SK-N-SH treated with all-trans-retinoic acid at 6 μM for 48 hours (cell line): ENCODE data around the gene CHCHD6.

Source experiments
- ATAC-seq: fragments of 200-7000 bp; cut with Tn5 transposase; 3 replicates; pipeline ENCODE4 v1.9.1; 2020; ENCODE audit warnings: mild to moderate bottlenecking, moderate library complexity
- ARNTL ChIP-seq: fragments of 450-650 bp; formaldehyde crosslinking; IDR thresholded peaks from 2 replicates; pipeline ENCODE4 v1.5.0; 2020; ENCODE audit warnings: low read depth, mild to moderate bottlenecking, moderate library complexity, borderline replicate concordance
- BACH2 ChIP-seq: fragments of 250-450 bp; sonication (Bioruptor Pico); IDR thresholded peaks from 2 replicates; pipeline ENCODE4 v1.9.0; 2021; ENCODE audit warnings: mild to moderate bottlenecking, borderline replicate concordance
- CSDC2 ChIP-seq: fragments of 250-450 bp; sonication (Bioruptor Pico); IDR thresholded peaks from 2 replicates; pipeline ENCODE4 v1.5.0; 2020; ENCODE audit warnings: mild to moderate bottlenecking, moderate library complexity
- CSRNP3 ChIP-seq: fragments of 250-450 bp; sonication (Bioruptor Pico); IDR thresholded peaks from 2 replicates; pipeline ENCODE4 v1.5.1; 2021; ENCODE audit warnings: mild to moderate bottlenecking, moderate library complexity
- ESRRG ChIP-seq: fragments of 250-450 bp; sonication (Bioruptor Pico); IDR thresholded peaks from 2 replicates; pipeline ENCODE4 v1.6.1; 2021; ENCODE audit warnings: mild to moderate bottlenecking
- GLIS3 ChIP-seq: fragments of 250-450 bp; sonication (Bioruptor Pico); IDR thresholded peaks from 2 replicates; pipeline ENCODE4 v1.5.0; 2020; ENCODE audit warnings: mild to moderate bottlenecking, moderate library complexity
- ISL1 ChIP-seq: fragments of 250-450 bp; sonication (Bioruptor Pico); IDR thresholded peaks from 2 replicates; pipeline ENCODE4 v2.1.2; 2022; ENCODE audit warnings: mild to moderate bottlenecking, moderate library complexity
- OSR1 ChIP-seq: fragments of 250-450 bp; sonication (Bioruptor Pico); IDR thresholded peaks from 2 replicates; pipeline ENCODE4 v1.8.0; 2022; ENCODE audit warnings: moderate library complexity, mild to moderate bottlenecking, inconsistent platforms
- POU6F1 ChIP-seq: fragments of 250-450 bp; sonication (Bioruptor Pico); IDR thresholded peaks from 2 replicates; pipeline ENCODE4 v1.8.0; 2021; ENCODE audit warnings: low read depth, mild to moderate bottlenecking, moderate library complexity, borderline replicate concordance
- PPARA ChIP-seq: fragments of 250-450 bp; sonication (Bioruptor Pico); IDR thresholded peaks from 2 replicates; pipeline ENCODE4 v1.5.0; 2020; ENCODE audit warnings: mild to moderate bottlenecking, borderline replicate concordance
- RARB ChIP-seq: fragments of 250-450 bp; sonication (Bioruptor Pico); IDR thresholded peaks from 2 replicates; pipeline ENCODE4 v1.8.0; 2021; ENCODE audit warnings: mild to moderate bottlenecking, moderate library complexity
- SNAI2 ChIP-seq: fragments of 250-450 bp; sonication (Bioruptor Pico); IDR thresholded peaks from 2 replicates; pipeline ENCODE4 v1.5.0; 2020; ENCODE audit warnings: mild to moderate bottlenecking, moderate library complexity
- TCF4 ChIP-seq: fragments of 250-450 bp; sonication (Bioruptor Pico); IDR thresholded peaks from 2 replicates; pipeline ENCODE4 v1.8.0; 2021; ENCODE audit warnings: mild to moderate bottlenecking, moderate library complexity, borderline replicate concordance
- TOX ChIP-seq: fragments of 250-450 bp; sonication (Bioruptor Pico); IDR thresholded peaks from 2 replicates; pipeline ENCODE4 v1.8.0; 2021; ENCODE audit warnings: mild to moderate bottlenecking, moderate library complexity, borderline replicate concordance
- ZC3H10 ChIP-seq: fragments of 250-450 bp; sonication (Bioruptor Pico); IDR thresholded peaks from 2 replicates; pipeline ENCODE4 v1.5.1; 2021; ENCODE audit warnings: mild to moderate bottlenecking, moderate library complexity
- ZFP3 ChIP-seq: fragments of 250-450 bp; sonication (Bioruptor Pico); IDR thresholded peaks from 2 replicates; pipeline ENCODE4 v1.5.0; 2020; ENCODE audit warnings: mild to moderate bottlenecking, moderate library complexity
- ZFP30 ChIP-seq: fragments of 450-650 bp; formaldehyde crosslinking; IDR thresholded peaks from 2 replicates; pipeline ENCODE4 v1.5.0; 2022; ENCODE audit warnings: mild to moderate bottlenecking, moderate library complexity
- ZNF70 ChIP-seq: fragments of 450-650 bp; formaldehyde crosslinking; IDR thresholded peaks from 2 replicates; pipeline ENCODE4 v1.5.0; 2020; ENCODE audit warnings: mild to moderate bottlenecking, moderate library complexity
- ZNF8 ChIP-seq: fragments of 450-650 bp; formaldehyde crosslinking; IDR thresholded peaks from 2 replicates; pipeline ENCODE4 v1.5.0; 2020; ENCODE audit warnings: mild to moderate bottlenecking, moderate library complexity
- TF ChIP-seq, protein P1 (sequence below): fragments of 250-450 bp; sonication (Bioruptor Pico); IDR thresholded peaks from 2 replicates; pipeline ENCODE4 v1.8.0; 2020; ENCODE audit warnings: mild to moderate bottlenecking, moderate library complexity, borderline replicate concordance
- TF ChIP-seq, protein P2 (sequence below): fragments of 250-450 bp; sonication (Bioruptor Pico); IDR thresholded peaks from 2 replicates; pipeline ENCODE4 v1.5.1; 2020; ENCODE audit warnings: low read depth, mild to moderate bottlenecking, moderate library complexity
- TF ChIP-seq, protein P3 (sequence below): fragments of 250-450 bp; sonication (Bioruptor Pico); IDR thresholded peaks from 2 replicates; pipeline ENCODE4 v1.5.0; 2020; ENCODE audit warnings: mild to moderate bottlenecking, moderate library complexity

Gene CHCHD6

DNA sequence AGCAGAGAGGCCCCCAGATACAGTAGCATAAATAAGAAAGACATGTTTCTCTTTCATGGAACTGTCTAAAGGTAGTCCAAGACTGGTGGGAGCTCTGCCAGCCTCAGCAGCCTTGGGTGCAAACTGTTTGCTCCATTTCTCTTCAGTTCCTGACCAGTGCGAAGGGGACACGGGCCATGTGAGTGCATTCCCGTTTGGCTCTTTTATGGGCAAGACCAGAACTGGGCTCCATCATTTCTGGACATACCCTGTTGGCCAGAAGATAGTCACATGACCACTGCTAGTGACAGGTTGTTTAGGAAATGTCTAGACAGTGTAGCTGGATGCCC lies 45.5 kb downstream of the CHCHD6 start (continued):
- no peak for TF ChIP-seq POU6F1 (CRISPR knock-in tag)
- TF ChIP-seq ZNF8, result no peak
- TF ChIP-seq OSR1 (CRISPR knock-in tag), result no peak
- no peak for TF ChIP-seq ZNF70 (CRISPR knock-in tag)
- no peak for TF ChIP-seq GLIS3
- TF ChIP-seq, protein P1, sequence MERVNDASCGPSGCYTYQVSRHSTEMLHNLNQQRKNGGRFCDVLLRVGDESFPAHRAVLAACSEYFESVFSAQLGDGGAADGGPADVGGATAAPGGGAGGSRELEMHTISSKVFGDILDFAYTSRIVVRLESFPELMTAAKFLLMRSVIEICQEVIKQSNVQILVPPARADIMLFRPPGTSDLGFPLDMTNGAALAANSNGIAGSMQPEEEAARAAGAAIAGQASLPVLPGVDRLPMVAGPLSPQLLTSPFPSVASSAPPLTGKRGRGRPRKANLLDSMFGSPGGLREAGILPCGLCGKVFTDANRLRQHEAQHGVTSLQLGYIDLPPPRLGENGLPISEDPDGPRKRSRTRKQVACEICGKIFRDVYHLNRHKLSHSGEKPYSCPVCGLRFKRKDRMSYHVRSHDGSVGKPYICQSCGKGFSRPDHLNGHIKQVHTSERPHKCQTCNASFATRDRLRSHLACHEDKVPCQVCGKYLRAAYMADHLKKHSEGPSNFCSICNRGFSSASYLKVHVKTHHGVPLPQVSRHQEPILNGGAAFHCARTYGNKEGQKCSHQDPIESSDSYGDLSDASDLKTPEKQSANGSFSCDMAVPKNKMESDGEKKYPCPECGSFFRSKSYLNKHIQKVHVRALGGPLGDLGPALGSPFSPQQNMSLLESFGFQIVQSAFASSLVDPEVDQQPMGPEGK (CRISPR knock-in tag), result no peak
- no peak for TF ChIP-seq ESRRG (CRISPR knock-in tag)

DNA sequence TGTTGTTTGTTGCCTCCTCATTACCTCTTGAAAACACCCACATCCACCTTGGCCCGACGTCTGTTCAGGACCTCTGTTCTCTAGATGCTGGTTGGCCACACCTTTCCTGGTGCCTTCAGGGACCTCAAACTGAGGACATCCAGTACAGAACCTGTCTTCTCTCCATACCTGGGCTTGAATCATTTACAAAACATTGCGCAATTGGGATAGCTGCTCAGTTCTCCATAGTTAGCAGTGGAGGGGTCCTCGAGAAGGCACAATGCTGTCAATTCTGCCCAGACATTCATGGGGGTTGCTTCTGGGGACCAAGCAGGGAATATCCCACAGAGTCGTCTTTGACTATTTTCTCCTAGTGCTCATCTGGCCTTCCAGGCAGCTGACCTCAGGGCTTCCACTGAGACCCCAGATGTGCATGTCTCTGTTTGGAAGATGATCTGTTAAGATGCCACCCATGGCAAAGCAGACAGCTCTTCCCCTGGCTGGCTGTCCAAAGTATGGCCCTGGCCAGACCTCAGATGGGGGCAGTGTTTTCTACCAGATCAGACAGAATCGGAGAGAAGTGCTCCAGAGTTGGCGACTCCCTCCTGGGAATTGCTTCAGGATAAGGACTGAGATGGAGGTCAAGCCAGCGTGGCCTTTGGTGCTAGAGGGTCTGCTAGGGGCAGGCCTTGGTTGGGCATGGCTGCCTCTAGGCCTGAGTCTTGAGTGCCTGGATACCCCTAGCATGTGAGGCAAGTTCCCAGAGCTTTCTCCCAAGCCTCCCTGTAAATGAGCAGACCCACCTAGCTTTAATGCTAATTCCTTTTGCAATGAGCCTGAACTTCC lies 46.1 kb downstream of the CHCHD6 start:
- no peak for ATAC-seq
- TF ChIP-seq ARNTL (CRISPR knock-in tag) (no peak), ZC3H10 (CRISPR knock-in tag) (no peak), ESRRG (CRISPR knock-in tag) (no peak), ZFP3 (CRISPR knock-in tag) (no peak), ZNF8 (no peak), TCF4 (CRISPR knock-in tag) (no peak), SNAI2 (CRISPR knock-in tag) (no peak), PPARA (no peak), ZNF70 (CRISPR knock-in tag) (no peak), CSRNP3 (CRISPR knock-in tag) (no peak), RARB (CRISPR knock-in tag) (no peak), CSDC2 (CRISPR knock-in tag) (no peak), ISL1 (no peak), ZFP30 (no peak), OSR1 (CRISPR knock-in tag) (no peak), BACH2 (no peak)
- TF ChIP-seq, protein P2, sequence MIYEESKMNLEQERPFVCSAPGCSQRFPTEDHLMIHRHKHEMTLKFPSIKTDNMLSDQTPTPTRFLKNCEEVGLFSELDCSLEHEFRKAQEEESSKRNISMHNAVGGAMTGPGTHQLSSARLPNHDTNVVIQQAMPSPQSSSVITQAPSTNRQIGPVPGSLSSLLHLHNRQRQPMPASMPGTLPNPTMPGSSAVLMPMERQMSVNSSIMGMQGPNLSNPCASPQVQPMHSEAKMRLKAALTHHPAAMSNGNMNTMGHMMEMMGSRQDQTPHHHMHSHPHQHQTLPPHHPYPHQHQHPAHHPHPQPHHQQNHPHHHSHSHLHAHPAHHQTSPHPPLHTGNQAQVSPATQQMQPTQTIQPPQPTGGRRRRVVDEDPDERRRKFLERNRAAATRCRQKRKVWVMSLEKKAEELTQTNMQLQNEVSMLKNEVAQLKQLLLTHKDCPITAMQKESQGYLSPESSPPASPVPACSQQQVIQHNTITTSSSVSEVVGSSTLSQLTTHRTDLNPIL (CRISPR knock-in tag), result no peak
- TF ChIP-seq, protein P1 (CRISPR knock-in tag), result no peak

DNA sequence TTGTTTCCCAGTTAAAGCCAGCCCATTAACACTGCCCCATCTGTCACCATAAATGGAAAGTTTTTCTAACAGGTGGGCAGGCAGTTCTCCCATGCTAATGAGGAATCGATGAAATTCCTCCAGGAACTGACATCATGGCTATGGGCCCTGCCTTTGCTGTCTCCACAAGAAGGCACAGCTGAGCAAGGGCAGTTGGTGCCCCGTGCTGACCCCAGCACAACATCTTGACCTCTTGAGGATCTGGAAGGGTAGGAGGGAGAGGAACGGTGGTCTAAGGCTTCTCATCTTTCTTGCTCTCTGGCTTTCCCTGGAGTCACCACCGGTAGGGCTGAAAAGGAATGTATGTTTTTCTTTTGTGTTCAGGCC lies 46.7 kb downstream of the CHCHD6 start:
- ATAC-seq, result no peak
- no peak for TF ChIP-seq SNAI2 (CRISPR knock-in tag)
- TF ChIP-seq PPARA, result no peak
- TF ChIP-seq ESRRG (CRISPR knock-in tag), result no peak
- TF ChIP-seq ZFP3 (CRISPR knock-in tag), result no peak
- TF ChIP-seq CSDC2 (CRISPR knock-in tag), result no peak
- no peak for TF ChIP-seq ISL1
- no peak for TF ChIP-seq ARNTL (CRISPR knock-in tag)
- no peak for TF ChIP-seq TOX
- TF ChIP-seq, protein P3, sequence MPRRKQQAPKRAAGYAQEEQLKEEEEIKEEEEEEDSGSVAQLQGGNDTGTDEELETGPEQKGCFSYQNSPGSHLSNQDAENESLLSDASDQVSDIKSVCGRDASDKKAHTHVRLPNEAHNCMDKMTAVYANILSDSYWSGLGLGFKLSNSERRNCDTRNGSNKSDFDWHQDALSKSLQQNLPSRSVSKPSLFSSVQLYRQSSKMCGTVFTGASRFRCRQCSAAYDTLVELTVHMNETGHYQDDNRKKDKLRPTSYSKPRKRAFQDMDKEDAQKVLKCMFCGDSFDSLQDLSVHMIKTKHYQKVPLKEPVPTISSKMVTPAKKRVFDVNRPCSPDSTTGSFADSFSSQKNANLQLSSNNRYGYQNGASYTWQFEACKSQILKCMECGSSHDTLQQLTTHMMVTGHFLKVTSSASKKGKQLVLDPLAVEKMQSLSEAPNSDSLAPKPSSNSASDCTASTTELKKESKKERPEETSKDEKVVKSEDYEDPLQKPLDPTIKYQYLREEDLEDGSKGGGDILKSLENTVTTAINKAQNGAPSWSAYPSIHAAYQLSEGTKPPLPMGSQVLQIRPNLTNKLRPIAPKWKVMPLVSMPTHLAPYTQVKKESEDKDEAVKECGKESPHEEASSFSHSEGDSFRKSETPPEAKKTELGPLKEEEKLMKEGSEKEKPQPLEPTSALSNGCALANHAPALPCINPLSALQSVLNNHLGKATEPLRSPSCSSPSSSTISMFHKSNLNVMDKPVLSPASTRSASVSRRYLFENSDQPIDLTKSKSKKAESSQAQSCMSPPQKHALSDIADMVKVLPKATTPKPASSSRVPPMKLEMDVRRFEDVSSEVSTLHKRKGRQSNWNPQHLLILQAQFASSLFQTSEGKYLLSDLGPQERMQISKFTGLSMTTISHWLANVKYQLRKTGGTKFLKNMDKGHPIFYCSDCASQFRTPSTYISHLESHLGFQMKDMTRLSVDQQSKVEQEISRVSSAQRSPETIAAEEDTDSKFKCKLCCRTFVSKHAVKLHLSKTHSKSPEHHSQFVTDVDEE, result no peak
- TF ChIP-seq CSRNP3 (CRISPR knock-in tag), result no peak
- no peak for TF ChIP-seq ZC3H10 (CRISPR knock-in tag)
- no peak for TF ChIP-seq TCF4 (CRISPR knock-in tag)
